K562 (cell line): ENCODE measurements around the gene INPP5D. TPM values are rescaled to one million over a fixed set of nuclear protein-coding genes. Genes with fewer than 3 reads are reported as not detected.

Experiments used
- KLF13 ChIP-seq: fragments of 450-650 bp; IDR thresholded peaks from 2 replicates; pipeline ENCODE4 v1.6.1; 2016; ENCODE audit warnings: missing genetic modification characterization, low read depth, mild to moderate bottlenecking, missing compliant biosample characterization, moderate library complexity, borderline replicate concordance
- MGA ChIP-seq: fragments of 450-650 bp; IDR thresholded peaks from 2 replicates; pipeline ENCODE4 v1.6.1; 2016; ENCODE audit warnings: mild to moderate bottlenecking, moderate library complexity
- MITF ChIP-seq: IDR thresholded peaks from 2 replicates; pipeline ENCODE4 v1.6.1; 2014; ENCODE audit warnings: antibody characterized with exemption
- ZNF212 ChIP-seq: fragments of 450-650 bp; formaldehyde crosslinking; IDR thresholded peaks from 2 replicates; pipeline ENCODE4 v1.4.0; 2020; ENCODE audit warnings: mild to moderate bottlenecking
- ZNF253 ChIP-seq: fragments of 250-450 bp; sonication (Bioruptor Pico); conservative IDR thresholded peaks from 2 replicates; pipeline ENCODE4 v1.6.1; 2021; ENCODE audit warnings: mild to moderate bottlenecking
- polyA plus RNA-seq, 8 experiments: library from polyadenylated mRNA; depleted of rRNA in 4 of 8; stranded (reverse) in 5 of 8; unstranded in 3 of 8; fragments of >200 nt; fragmentation: Nextera tagmentation in 2 of 8; fragmentation: Illumina TruSeq in 1 of 8; extraction: Ambion mirVana in 2 of 8; extraction: Trizol in 1 of 8; gene quantifications; 2 replicates each; pipeline versions ENCODE4 v1.2.1 to v1.2.3, GENCODE V29; 2011 to 2014; ENCODE audit warnings: inconsistent platforms in 1 of 8, missing spikeins in 1 of 8
- total RNA-seq, 7 experiments: library from RNA; depleted of rRNA in 6 of 7; stranded (reverse); fragments of >200 nt in 6 of 7; fragmentation: Illumina TruSeq in 2 of 7; extraction: Trizol in 2 of 7; gene quantifications; 2 replicates each; pipeline versions ENCODE4 v1.2.1 to v1.2.3, GENCODE V29; 2011 to 2021; ENCODE audit warnings: low replicate concordance in 1 of 7

INPP5D gene
- total and polyA plus RNA-seq, 9 of the 15 experiments (the other 6 are each of a cell fraction or from before 2014, with no cell fraction given), result 0.55 to 6.2 (median 2.2) TPM

GRCh38 chr2:233233618-233234230 is 173.6 kb downstream of the INPP5D start (continued):
- TF ChIP-seq MITF (no peak), ZNF212 (CRISPR knock-in tag) (no peak), MGA (no peak), ZNF253 (CRISPR knock-in tag) (no peak), KLF13 (no peak)
